T-helper 22 cell (primary cell): Measurements from ENCODE around the gene SGO2.
"Not testable (repeated sequence)": the region's sequence is repeated elsewhere in the genome, so short reads cannot be mapped to it uniquely, and the experiment has no call there.

Source experiments
- DNase-seq: peaks from one replicate; pipeline ENCODE4 v3.0.0-alpha.2; 2020; ENCODE audit warnings: low read depth

The SGO2 gene

GRCh38 chr2:200596774-200597570, 71.0 kb downstream of the SGO2 start:
- no peak for DNase-seq

- DNase-seq, result no peak
Measured at GRCh38 chr2:200599206-200599605, 73.2 kb downstream of the SGO2 start.

GRCh38 chr2:200600549-200601225, 74.7 kb downstream of the SGO2 start:
- DNase-seq, result no peak

- DNase-seq, result no peak
Measured at GRCh38 chr2:200602584-200602983, 76.6 kb downstream of the SGO2 start.

- DNase-seq, result no peak
Measured at GRCh38 chr2:200603972-200604371, 78.0 kb downstream of the SGO2 start.

- DNase-seq, result no peak
Measured at GRCh38 chr2:200604571-200605255, 78.7 kb downstream of the SGO2 start.

- no peak for DNase-seq
Measured at GRCh38 chr2:200608341-200609027, 82.5 kb downstream of the SGO2 start.

DNA sequence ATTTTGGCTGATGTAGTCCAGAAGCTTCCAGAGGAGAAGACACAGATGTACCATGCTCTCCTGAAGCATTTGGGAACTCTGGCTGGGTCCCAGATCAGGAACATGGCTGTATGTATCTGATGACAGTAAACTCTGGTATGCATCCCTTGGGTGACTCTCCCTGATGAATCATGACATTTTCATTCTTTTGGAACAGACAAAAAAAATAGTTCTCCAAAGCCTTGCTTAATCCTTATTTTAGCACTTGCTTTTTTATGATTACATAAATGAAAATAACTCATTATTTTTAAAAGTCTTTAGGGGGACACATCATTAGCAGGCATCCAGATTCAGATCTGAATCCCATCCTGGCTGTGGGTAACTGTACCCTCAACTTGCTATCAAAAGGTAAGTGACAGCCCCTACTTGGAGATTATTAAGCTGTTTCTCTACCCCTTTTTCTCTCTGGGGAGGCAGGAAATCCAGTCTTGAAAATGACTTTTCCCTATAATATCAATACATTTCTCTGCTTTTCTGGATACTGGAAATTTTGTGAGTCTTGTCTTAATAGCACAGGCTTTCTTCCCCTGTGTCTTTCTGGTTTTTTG, 83.1 kb downstream of the SGO2 start:
- DNase-seq, result no peak

- DNase-seq, result not testable (repeated sequence)
Measured at GRCh38 chr2:200610217-200610616, 84.2 kb downstream of the SGO2 start.

DNA sequence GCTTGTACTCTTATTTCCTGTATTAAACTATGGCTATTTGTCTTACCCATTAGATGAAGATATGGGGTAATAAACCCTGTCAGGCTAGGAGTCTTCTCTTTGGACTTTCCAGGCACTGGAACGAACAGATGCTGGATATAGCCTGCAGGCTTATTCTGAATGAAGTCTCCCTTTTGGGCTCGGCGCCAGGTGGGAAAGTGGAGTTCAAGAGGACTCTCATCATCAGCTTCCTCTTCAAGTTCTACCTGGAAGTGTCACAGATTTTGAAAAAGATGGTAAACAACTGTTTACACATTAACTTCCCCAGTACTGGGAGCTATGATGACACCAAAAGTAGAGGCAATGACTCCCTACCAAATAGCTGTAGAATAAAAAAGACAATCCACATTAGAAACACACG, 87.7 kb downstream of the SGO2 start:
- no peak for DNase-seq

GRCh38 chr2:200614249-200614648, 88.2 kb downstream of the SGO2 start:
- no peak for DNase-seq

DNA sequence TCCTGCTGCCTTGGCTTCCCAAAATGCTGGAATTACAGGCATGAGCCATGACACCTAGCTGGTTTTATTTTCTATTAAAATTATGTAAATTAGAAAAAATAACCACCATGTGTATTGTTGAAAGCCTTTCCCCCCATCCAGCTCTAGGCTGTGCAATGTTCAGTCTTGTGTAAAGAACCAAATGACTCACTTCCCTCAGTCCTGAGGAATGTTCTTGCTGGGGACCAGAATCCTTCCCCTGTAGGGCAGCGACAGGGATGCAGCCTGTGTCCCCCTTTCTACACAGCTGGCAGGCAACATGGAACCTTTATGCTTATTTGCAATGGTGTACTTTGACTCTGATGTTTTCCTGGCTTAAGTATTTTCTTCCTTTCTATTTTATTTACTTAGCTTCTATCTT, 89.2 kb downstream of the SGO2 start:
- DNase-seq, result no peak

- DNase-seq, result no peak
Measured at GRCh38 chr2:200616193-200616592, 90.2 kb downstream of the SGO2 start.

- no peak for DNase-seq
Measured at GRCh38 chr2:200616656-200617055, 90.6 kb downstream of the SGO2 start.

DNA sequence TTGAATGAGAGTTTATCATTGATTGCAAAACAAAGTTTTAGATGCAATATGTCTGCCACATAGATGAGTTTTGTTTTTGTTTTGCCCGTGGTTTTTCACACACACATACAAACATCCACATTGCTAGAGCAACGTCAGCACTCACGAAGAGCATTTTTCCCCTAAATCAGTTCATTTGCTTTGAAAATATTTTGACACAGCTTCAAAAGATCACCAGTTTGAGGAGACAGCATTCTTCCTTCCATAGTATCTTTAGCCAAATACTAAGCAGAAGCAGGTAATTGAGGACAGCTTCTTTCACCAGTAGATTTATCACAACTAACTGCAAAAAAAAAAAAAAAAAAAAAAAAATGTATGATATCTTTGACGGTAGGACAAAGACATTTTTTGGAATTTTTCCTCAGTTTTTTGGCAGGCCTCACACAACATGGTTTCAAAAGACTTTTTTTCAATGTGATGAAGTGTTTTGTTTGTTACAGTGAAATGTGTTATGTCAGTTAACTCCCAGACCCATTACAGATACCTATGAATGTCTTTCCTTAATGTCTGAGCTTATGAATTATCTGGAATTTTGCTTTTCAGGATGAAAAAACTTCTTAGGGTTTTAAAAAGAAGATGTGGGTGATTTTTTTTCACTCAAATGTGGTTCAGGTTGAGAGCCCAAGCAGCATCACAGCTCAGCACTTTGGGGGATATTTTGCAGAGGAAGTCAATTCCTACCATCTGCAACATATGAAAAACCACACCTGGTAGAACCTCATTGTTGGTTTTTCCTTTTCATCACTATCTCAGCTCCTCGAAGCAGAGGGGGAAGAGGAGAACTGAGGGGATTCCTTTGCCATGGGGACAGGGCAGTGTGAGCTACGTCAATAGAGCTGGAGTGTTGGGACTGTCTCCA, 91.4 kb downstream of the SGO2 start:
- no peak for DNase-seq

DNA sequence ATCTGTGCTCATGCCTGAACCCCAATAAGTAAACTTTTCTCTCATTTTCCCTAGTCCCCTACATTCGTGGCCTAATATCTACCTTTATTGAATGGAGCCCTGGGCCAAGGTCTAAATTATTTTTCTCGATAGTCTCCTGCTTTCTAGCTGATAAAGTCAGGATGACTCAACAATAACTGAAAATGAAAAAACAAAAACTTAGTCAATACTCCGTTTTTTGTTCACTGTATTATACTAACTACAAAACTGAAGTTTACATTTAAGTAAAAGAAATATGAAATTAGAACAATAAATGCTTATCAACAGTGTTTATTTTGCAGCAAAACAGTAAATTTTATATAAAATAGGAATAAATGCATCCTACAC, 92.0 kb downstream of the SGO2 start:
- no peak for DNase-seq

- DNase-seq, result no peak
Measured at GRCh38 chr2:200618590-200619021, 92.6 kb downstream of the SGO2 start.

DNA sequence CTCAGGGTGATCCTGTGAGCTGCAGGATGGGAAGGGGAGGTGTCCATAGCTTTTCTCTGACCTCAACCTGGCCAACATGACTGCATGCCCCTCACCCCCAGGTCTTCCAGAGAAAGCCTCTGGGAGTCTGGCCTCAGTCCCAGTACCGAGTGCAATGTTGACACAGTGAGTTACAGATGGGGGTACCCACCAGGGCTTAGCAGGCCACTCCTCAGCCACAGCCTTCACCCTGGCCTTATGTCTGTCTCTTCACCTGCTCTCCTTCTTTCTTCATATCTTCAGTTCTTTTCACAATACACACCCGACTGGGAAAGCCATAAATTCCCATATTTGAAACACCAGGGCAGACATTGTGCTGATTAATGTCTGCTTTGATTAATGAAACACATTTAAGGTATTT, 93.3 kb downstream of the SGO2 start:
- no peak for DNase-seq

GRCh38 chr2:200620606-200621390, 94.8 kb downstream of the SGO2 start:
- DNase-seq, result no peak

DNA sequence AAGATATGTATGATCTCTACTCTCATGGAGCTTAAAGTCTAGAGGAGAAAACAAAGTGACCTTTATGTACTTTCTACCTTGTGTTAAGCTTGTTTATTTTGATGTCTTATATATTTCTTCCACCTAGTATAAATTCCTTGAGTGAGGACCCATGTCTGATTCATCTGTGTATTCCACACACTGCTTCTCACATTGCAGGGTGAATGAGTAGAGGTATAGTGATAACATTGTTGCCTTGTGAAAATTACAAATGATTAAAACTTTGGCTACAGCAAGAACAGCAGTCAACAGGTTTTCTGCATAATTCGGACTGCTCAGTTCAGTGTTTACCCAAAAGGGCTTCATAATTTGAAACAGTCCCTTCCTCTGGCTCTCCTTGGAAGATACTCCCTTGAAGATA, 96.1 kb downstream of the SGO2 start:
- no peak for DNase-seq
